ENCODE results near the gene AFAP1. TPM values are rescaled to one million over a fixed set of nuclear protein-coding genes. Genes with fewer than 3 reads are reported as not detected.

The AFAP1 gene
- total and polyA plus RNA-seq, 2 of the 8 experiments (the other 6 are each of a cell fraction or from before 2014, with no cell fraction given) = 3.6 to 18.2 TPM

- TF ChIP-seq CHD7 (IDR thresholded peaks at IDR 0.05; ENCODE audit: insufficient replicate concordance, low read length) (no peak), TEAD4 (IDR thresholded peaks at IDR 0.05; ENCODE audit: low read depth, low read length) (no peak), SRF (IDR thresholded peaks at IDR 0.05; ENCODE audit: low read depth, low read length) (no peak), EGR1 (IDR thresholded peaks at IDR 0.05; ENCODE audit: borderline replicate concordance, low read depth, low read length) (no peak)
Observed at GRCh38 chr4:7900334-7900909, 39.2 kb downstream of the AFAP1 start (continued).

Data from H1 (cell line).